ENCODE data around the gene NFKB2.

DNA sequence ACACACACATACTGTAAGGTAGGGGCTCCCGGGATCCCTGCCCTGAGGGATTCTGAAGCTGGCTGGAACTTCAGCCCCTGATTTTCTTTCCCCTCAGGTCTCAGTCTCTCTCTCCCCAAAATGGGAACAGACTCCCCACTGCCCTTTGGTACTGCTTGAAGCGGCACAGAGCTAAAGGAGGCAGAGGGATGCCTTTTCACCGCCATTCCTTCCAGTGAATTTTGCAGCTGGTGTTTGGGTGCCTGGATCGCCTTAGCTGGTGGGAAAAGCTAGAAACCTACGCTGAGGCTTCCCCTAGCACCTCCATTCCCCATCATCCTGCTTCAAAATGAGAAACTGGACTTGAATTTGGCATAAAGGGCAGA, 39.6 kb downstream of the NFKB2 start:
- TF ChIP-seq POLR2A (IDR thresholded peaks at IDR 0.05) = no peak
- TF ChIP-seq, protein P1, sequence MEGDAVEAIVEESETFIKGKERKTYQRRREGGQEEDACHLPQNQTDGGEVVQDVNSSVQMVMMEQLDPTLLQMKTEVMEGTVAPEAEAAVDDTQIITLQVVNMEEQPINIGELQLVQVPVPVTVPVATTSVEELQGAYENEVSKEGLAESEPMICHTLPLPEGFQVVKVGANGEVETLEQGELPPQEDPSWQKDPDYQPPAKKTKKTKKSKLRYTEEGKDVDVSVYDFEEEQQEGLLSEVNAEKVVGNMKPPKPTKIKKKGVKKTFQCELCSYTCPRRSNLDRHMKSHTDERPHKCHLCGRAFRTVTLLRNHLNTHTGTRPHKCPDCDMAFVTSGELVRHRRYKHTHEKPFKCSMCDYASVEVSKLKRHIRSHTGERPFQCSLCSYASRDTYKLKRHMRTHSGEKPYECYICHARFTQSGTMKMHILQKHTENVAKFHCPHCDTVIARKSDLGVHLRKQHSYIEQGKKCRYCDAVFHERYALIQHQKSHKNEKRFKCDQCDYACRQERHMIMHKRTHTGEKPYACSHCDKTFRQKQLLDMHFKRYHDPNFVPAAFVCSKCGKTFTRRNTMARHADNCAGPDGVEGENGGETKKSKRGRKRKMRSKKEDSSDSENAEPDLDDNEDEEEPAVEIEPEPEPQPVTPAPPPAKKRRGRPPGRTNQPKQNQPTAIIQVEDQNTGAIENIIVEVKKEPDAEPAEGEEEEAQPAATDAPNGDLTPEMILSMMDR (IDR thresholded peaks at IDR 0.05) = no peak
- no peak for TF ChIP-seq POLR2AphosphoS5 (IDR thresholded peaks at IDR 0.05)
